ENCODE measurements around the gene KLK3. TPM values are rescaled to one million over a fixed set of nuclear protein-coding genes. Genes with fewer than 3 reads are reported as not detected.
"Not testable (repeated sequence)": the region's sequence is repeated elsewhere in the genome, so short reads cannot be mapped to it uniquely, and the experiment has no call there.

The KLK3 gene
- polyA plus RNA-seq, 2 donors: not detected

- Histone ChIP-seq H3K27me3 (ENCODE audit: control insufficient read depth in 1 of 2, insufficient read depth in 2 of 2, low read length in 2 of 2) (peaks cover 0 to 3% of the 10 kb centered on the region in 2 donors), H3K4me3 (ENCODE audit: low read depth in 1 of 2, low read length in 2 of 2) (no peak overlapping the region), H3K9me3 (ENCODE audit: control insufficient read depth in 2 of 2, insufficient read depth in 1 of 2, low read depth in 1 of 2, low read length in 1 of 2) (peaks cover 0 to 2% of the 10 kb centered on the region in 2 donors), H3K27ac (ENCODE audit: low read depth in 2 of 2, low read length in 1 of 2) (no peak overlapping the region), H3K4me1 (ENCODE audit: control insufficient read depth in 2 of 2, insufficient read depth in 2 of 2, low read length in 1 of 2) (no peaks in the 10 kb centered on the region), H3K36me3 (ENCODE audit: control insufficient read depth in 2 of 2, insufficient read depth in 2 of 2, low read length in 1 of 2) (no peaks in the 10 kb centered on the region)
- WGBS, 2 donors: 58 to 60% methylated on average over 10 of the region's 10 CpGs
These were observed 40.0 kb downstream of the KLK3 start for GRCh38 chr19:50894478-50895356.

GRCh38 chr19:50896089-50896590, 41.4 kb downstream of the KLK3 start:
- not testable (repeated sequence) for H3K4me3 ChIP-seq (ENCODE audit: low read depth in 1 of 2, low read length in 2 of 2); H3K4me1 ChIP-seq (ENCODE audit: control insufficient read depth in 2 of 2, insufficient read depth in 2 of 2, low read length in 1 of 2); H3K27me3 ChIP-seq (ENCODE audit: control insufficient read depth in 1 of 2, insufficient read depth in 2 of 2, low read length in 2 of 2); H3K27ac ChIP-seq (ENCODE audit: low read depth in 2 of 2, low read length in 1 of 2); H3K9me3 ChIP-seq (ENCODE audit: control insufficient read depth in 2 of 2, insufficient read depth in 1 of 2, low read depth in 1 of 2, low read length in 1 of 2); H3K36me3 ChIP-seq (ENCODE audit: control insufficient read depth in 2 of 2, insufficient read depth in 2 of 2, low read length in 1 of 2)
- WGBS, 2 donors: 86 to 90% methylated on average over 9 of the region's 9 CpGs

GRCh38 chr19:50896591-50897190, 42.0 kb downstream of the KLK3 start:
- peaks cover 0 to 3% of the 10 kb centered on the region in 2 donors for H3K27me3 ChIP-seq (ENCODE audit: control insufficient read depth in 1 of 2, insufficient read depth in 2 of 2, low read length in 2 of 2)

GRCh38 chr19:50897191-50897607, 42.5 kb downstream of the KLK3 start:
- Histone ChIP-seq H3K4me3 (ENCODE audit: low read depth in 1 of 2, low read length in 2 of 2) (no peak overlapping the region), H3K27me3 (ENCODE audit: control insufficient read depth in 1 of 2, insufficient read depth in 2 of 2, low read length in 2 of 2) (peaks cover 0 to 3% of the 10 kb centered on the region in 2 donors), H3K27ac (ENCODE audit: low read depth in 2 of 2, low read length in 1 of 2) (no peak overlapping the region), H3K9me3 (ENCODE audit: control insufficient read depth in 2 of 2, insufficient read depth in 1 of 2, low read depth in 1 of 2, low read length in 1 of 2) (peaks cover 0 to 2% of the 10 kb centered on the region in 2 donors), H3K4me1 (ENCODE audit: control insufficient read depth in 2 of 2, insufficient read depth in 2 of 2, low read length in 1 of 2) (no peaks in the 10 kb centered on the region), H3K36me3 (ENCODE audit: control insufficient read depth in 2 of 2, insufficient read depth in 2 of 2, low read length in 1 of 2) (no peaks in the 10 kb centered on the region)
- WGBS, 2 donors: 55 to 70% methylated on average over 3 of the region's 3 CpGs

More at GRCh38 chr19:50896591-50897190, 42.0 kb downstream of the KLK3 start:
- Histone ChIP-seq H3K4me1 (ENCODE audit: control insufficient read depth in 2 of 2, insufficient read depth in 2 of 2, low read length in 1 of 2) (no peaks in the 10 kb centered on the region), H3K9me3 (ENCODE audit: control insufficient read depth in 2 of 2, insufficient read depth in 1 of 2, low read depth in 1 of 2, low read length in 1 of 2) (peaks cover 0 to 2% of the 10 kb centered on the region in 2 donors), H3K4me3 (ENCODE audit: low read depth in 1 of 2, low read length in 2 of 2) (no peak overlapping the region), H3K36me3 (ENCODE audit: control insufficient read depth in 2 of 2, insufficient read depth in 2 of 2, low read length in 1 of 2) (no peaks in the 10 kb centered on the region), H3K27ac (ENCODE audit: low read depth in 2 of 2, low read length in 1 of 2) (no peak overlapping the region)
- 56 to 61% methylated on average over 6 of the region's 6 CpGs for WGBS, 2 donors

- H3K27me3 ChIP-seq (ENCODE audit: control insufficient read depth in 1 of 2, insufficient read depth in 2 of 2, low read length in 2 of 2): peaks cover 0 to under 1% of the 10 kb centered on the region in 2 donors
- H3K4me3 ChIP-seq (ENCODE audit: low read depth in 1 of 2, low read length in 2 of 2): no peak overlapping the region
- H3K27ac ChIP-seq (ENCODE audit: low read depth in 2 of 2, low read length in 1 of 2): no peak overlapping the region
- 64 to 77% methylated on average over 3 of the region's 3 CpGs for WGBS, 2 donors
- H3K36me3 ChIP-seq (ENCODE audit: control insufficient read depth in 2 of 2, insufficient read depth in 2 of 2, low read length in 1 of 2): no peaks in the 10 kb centered on the region
- peaks cover 0 to 2% of the 10 kb centered on the region in 2 donors for H3K9me3 ChIP-seq (ENCODE audit: control insufficient read depth in 2 of 2, insufficient read depth in 1 of 2, low read depth in 1 of 2, low read length in 1 of 2)
- no peaks in the 10 kb centered on the region for H3K4me1 ChIP-seq (ENCODE audit: control insufficient read depth in 2 of 2, insufficient read depth in 2 of 2, low read length in 1 of 2)
These were observed 42.9 kb downstream of the KLK3 start for GRCh38 chr19:50897612-50898011.

GRCh38 chr19:50898018-50898417, 43.3 kb downstream of the KLK3 start:
- Histone ChIP-seq H3K27me3 (ENCODE audit: control insufficient read depth in 1 of 2, insufficient read depth in 2 of 2, low read length in 2 of 2) (no peaks in the 10 kb centered on the region), H3K9me3 (ENCODE audit: control insufficient read depth in 2 of 2, insufficient read depth in 1 of 2, low read depth in 1 of 2, low read length in 1 of 2) (peaks cover 0 to 2% of the 10 kb centered on the region in 2 donors), H3K4me1 (ENCODE audit: control insufficient read depth in 2 of 2, insufficient read depth in 2 of 2, low read length in 1 of 2) (no peaks in the 10 kb centered on the region), H3K4me3 (ENCODE audit: low read depth in 1 of 2, low read length in 2 of 2) (no peak overlapping the region), H3K27ac (ENCODE audit: low read depth in 2 of 2, low read length in 1 of 2) (no peak overlapping the region), H3K36me3 (ENCODE audit: control insufficient read depth in 2 of 2, insufficient read depth in 2 of 2, low read length in 1 of 2) (no peaks in the 10 kb centered on the region)
- 79 to 84% methylated on average over 4 of the region's 4 CpGs for WGBS, 2 donors

- no peak overlapping the region for H3K27ac ChIP-seq (ENCODE audit: low read depth in 2 of 2, low read length in 1 of 2)
- WGBS, 2 donors: 77 to 81% methylated on average over 3 of the region's 3 CpGs
These were observed 44.9 kb downstream of the KLK3 start for GRCh38 chr19:50899569-50899968.

GRCh38 chr19:50902640-50903039, 47.9 kb downstream of the KLK3 start:
- H3K9me3 ChIP-seq (ENCODE audit: control insufficient read depth in 2 of 2, insufficient read depth in 1 of 2, low read depth in 1 of 2, low read length in 1 of 2): no peaks in the 10 kb centered on the region
- no peaks in the 10 kb centered on the region for H3K4me1 ChIP-seq (ENCODE audit: control insufficient read depth in 2 of 2, insufficient read depth in 2 of 2, low read length in 1 of 2)
- 76 to 80% methylated on average over 3 of the region's 4 CpGs for WGBS, 2 donors
- H3K36me3 ChIP-seq (ENCODE audit: control insufficient read depth in 2 of 2, insufficient read depth in 2 of 2, low read length in 1 of 2): no peaks in the 10 kb centered on the region
- no peak overlapping the region for H3K4me3 ChIP-seq (ENCODE audit: low read depth in 1 of 2, low read length in 2 of 2)
- H3K27ac ChIP-seq (ENCODE audit: low read depth in 2 of 2, low read length in 1 of 2): no peak overlapping the region
- H3K27me3 ChIP-seq (ENCODE audit: control insufficient read depth in 1 of 2, insufficient read depth in 2 of 2, low read length in 2 of 2): no peaks in the 10 kb centered on the region

More at GRCh38 chr19:50899569-50899968, 44.9 kb downstream of the KLK3 start:
- no peaks in the 10 kb centered on the region for H3K27me3 ChIP-seq (ENCODE audit: control insufficient read depth in 1 of 2, insufficient read depth in 2 of 2, low read length in 2 of 2)
- no peaks in the 10 kb centered on the region for H3K36me3 ChIP-seq (ENCODE audit: control insufficient read depth in 2 of 2, insufficient read depth in 2 of 2, low read length in 1 of 2)
- no peaks in the 10 kb centered on the region for H3K9me3 ChIP-seq (ENCODE audit: control insufficient read depth in 2 of 2, insufficient read depth in 1 of 2, low read depth in 1 of 2, low read length in 1 of 2)
- no peak overlapping the region for H3K4me3 ChIP-seq (ENCODE audit: low read depth in 1 of 2, low read length in 2 of 2)
- no peaks in the 10 kb centered on the region for H3K4me1 ChIP-seq (ENCODE audit: control insufficient read depth in 2 of 2, insufficient read depth in 2 of 2, low read length in 1 of 2)

- Histone ChIP-seq H3K9me3 (ENCODE audit: control insufficient read depth in 2 of 2, insufficient read depth in 1 of 2, low read depth in 1 of 2, low read length in 1 of 2) (no peaks in the 10 kb centered on the region), H3K27me3 (ENCODE audit: control insufficient read depth in 1 of 2, insufficient read depth in 2 of 2, low read length in 2 of 2) (no peaks in the 10 kb centered on the region), H3K36me3 (ENCODE audit: control insufficient read depth in 2 of 2, insufficient read depth in 2 of 2, low read length in 1 of 2) (no peaks in the 10 kb centered on the region), H3K4me3 (ENCODE audit: low read depth in 1 of 2, low read length in 2 of 2) (no peak overlapping the region), H3K4me1 (ENCODE audit: control insufficient read depth in 2 of 2, insufficient read depth in 2 of 2, low read length in 1 of 2) (no peaks in the 10 kb centered on the region), H3K27ac (ENCODE audit: low read depth in 2 of 2, low read length in 1 of 2) (no peak overlapping the region)
- 16 to 36% methylated on average over 5 of the region's 5 CpGs for WGBS, 2 donors
These were observed 51.5 kb downstream of the KLK3 start for GRCh38 chr19:50906217-50906616.
